HG02763 (cell line): ENCODE results near the gene ABCA3.
"Not testable (repeated sequence)": the region's sequence is repeated elsewhere in the genome, so short reads cannot be mapped to it uniquely, and the experiment has no call there.

Experiments
- ATAC-seq: cut with Tn5 transposase; IDR thresholded peaks from one replicate; pipeline ENCODE4 v1.9.1; 2021; ENCODE audit warnings: mild to moderate bottlenecking, moderate library complexity; ENCODE audit not compliant: unreplicated experiment

ABCA3 gene

GRCh38 chr16:2263026-2263425 lies 77.5 kb downstream of the ABCA3 start:
- not testable (repeated sequence) for ATAC-seq

- no peak for ATAC-seq
These were observed 80.3 kb downstream of the ABCA3 start for GRCh38 chr16:2260250-2260649.

- not testable (repeated sequence) for ATAC-seq
These were observed 82.0 kb downstream of the ABCA3 start for GRCh38 chr16:2258530-2258929.

GRCh38 chr16:2257726-2258125 lies 82.8 kb downstream of the ABCA3 start:
- no peak for ATAC-seq

- no peak for ATAC-seq
These were observed 83.9 kb downstream of the ABCA3 start for GRCh38 chr16:2256531-2257140.

- ATAC-seq = no peak
These were observed 87.2 kb downstream of the ABCA3 start for GRCh38 chr16:2253293-2253692.

- no peak for ATAC-seq
These were observed 87.8 kb downstream of the ABCA3 start for GRCh38 chr16:2252806-2253148.

- peak; percentile 93 for ATAC-seq
These were observed 89.0 kb downstream of the ABCA3 start, which contains the start of gene ECI1 for GRCh38 chr16:2251296-2252111. TSS of gene ECI1 (minus strand) at chr16:2251587. CDS start at chr16:2251566, 21 bp downstream.

- no peak for ATAC-seq
These were observed 89.8 kb downstream of the ABCA3 start for GRCh38 chr16:2250652-2251295.

GRCh38 chr16:2246301-2246885 lies 94.1 kb downstream of the ABCA3 start:
- no peak for ATAC-seq

GRCh38 chr16:2244926-2245795 lies 95.4 kb downstream of the ABCA3 start:
- no peak for ATAC-seq

GRCh38 chr16:2244301-2244700 lies 96.2 kb downstream of the ABCA3 start:
- no peak for ATAC-seq

GRCh38 chr16:2243781-2244180 lies 96.7 kb downstream of the ABCA3 start:
- no peak for ATAC-seq

- ATAC-seq = no peak
These were observed 97.4 kb downstream of the ABCA3 start for GRCh38 chr16:2243031-2243528.

- ATAC-seq = no peak
These were observed 97.9 kb downstream of the ABCA3 start for GRCh38 chr16:2242598-2242997.

GRCh38 chr16:2240331-2240730 lies 100.2 kb downstream of the ABCA3 start:
- not testable (repeated sequence) for ATAC-seq

- ATAC-seq = no peak
These were observed 101.5 kb downstream of the ABCA3 start for GRCh38 chr16:2238838-2239675.

GRCh38 chr16:2238150-2238837 lies 102.2 kb downstream of the ABCA3 start:
- no peak for ATAC-seq
